GM12892 (cell line): ENCODE measurements around the gene FRY.

Source experiments
- POLR2A ChIP-seq: IDR thresholded peaks from 2 replicates; pipeline ENCODE4 v1.6.1; 2011; ENCODE audit warnings: low read depth, low read length, control low read depth
- POLR2AphosphoS5 ChIP-seq: IDR thresholded peaks from 2 replicates; pipeline ENCODE4 v1.6.1; 2011; ENCODE audit warnings: low read depth, low read length, control low read depth

DNA sequence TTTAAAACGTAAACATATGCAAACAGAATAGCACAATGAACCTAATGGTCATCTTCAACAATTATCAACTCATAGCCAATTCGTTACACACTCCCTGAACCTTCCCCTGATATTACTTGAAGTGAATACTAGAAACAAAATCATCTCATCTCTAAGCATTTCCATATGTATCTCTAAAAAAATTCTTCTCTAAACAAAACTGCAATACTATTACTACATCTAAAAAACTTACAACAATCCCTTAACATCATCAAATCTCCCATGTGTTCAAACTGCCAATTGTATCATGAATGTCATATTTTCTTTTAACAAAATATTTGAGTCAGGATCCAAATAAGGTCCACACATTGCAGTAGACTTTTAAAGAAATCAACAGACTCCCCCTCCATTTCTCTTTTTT, 61.4 kb downstream of the FRY start:
- no peak for TF ChIP-seq POLR2AphosphoS5
- TF ChIP-seq POLR2A: no peak
